GM19468 (cell line): Measurements from ENCODE around the gene ASTN2.

Experiments used
- ATAC-seq: cut with Tn5 transposase; IDR thresholded peaks from one replicate; pipeline ENCODE4 v1.9.1; 2021; ENCODE audit warnings: mild to moderate bottlenecking, moderate library complexity, moderate number of reproducible peaks; ENCODE audit not compliant: unreplicated experiment; ENCODE audit errors: extremely low read depth

ASTN2 gene

GRCh38 chr9:116736399-116737151, 678.3 kb downstream of the ASTN2 start:
- no peak for ATAC-seq

GRCh38 chr9:116733010-116733641, 681.7 kb downstream of the ASTN2 start:
- no peak for ATAC-seq

GRCh38 chr9:116726602-116727001, 688.3 kb downstream of the ASTN2 start:
- no peak for ATAC-seq

- no peak for ATAC-seq
Measured at GRCh38 chr9:116724123-116724522, 690.7 kb downstream of the ASTN2 start.

GRCh38 chr9:116721944-116722343, 692.9 kb downstream of the ASTN2 start:
- no peak for ATAC-seq

- ATAC-seq: no peak
Measured at GRCh38 chr9:116721411-116721810, 693.4 kb downstream of the ASTN2 start.

- no peak for ATAC-seq
Measured at GRCh38 chr9:116720111-116720510, 694.7 kb downstream of the ASTN2 start.

GRCh38 chr9:116718111-116718510, 696.7 kb downstream of the ASTN2 start:
- no peak for ATAC-seq

GRCh38 chr9:116717150-116717549, 697.7 kb downstream of the ASTN2 start:
- no peak for ATAC-seq

- ATAC-seq: no peak
Measured at GRCh38 chr9:116716438-116716837, 698.4 kb downstream of the ASTN2 start.

- ATAC-seq: no peak
Measured at GRCh38 chr9:116715751-116716150, 699.1 kb downstream of the ASTN2 start.

GRCh38 chr9:116713271-116713670, 701.6 kb downstream of the ASTN2 start:
- no peak for ATAC-seq

- no peak for ATAC-seq
Measured at GRCh38 chr9:116712781-116713180, 702.1 kb downstream of the ASTN2 start.

- ATAC-seq: no peak
Measured at GRCh38 chr9:116706310-116707290, 708.3 kb downstream of the ASTN2 start.

GRCh38 chr9:116705531-116705930, 709.3 kb downstream of the ASTN2 start:
- no peak for ATAC-seq

- no peak for ATAC-seq
Measured at GRCh38 chr9:116704470-116704869, 710.4 kb downstream of the ASTN2 start.

GRCh38 chr9:116703634-116704033, 711.2 kb downstream of the ASTN2 start:
- ATAC-seq: no peak

- no peak for ATAC-seq
Measured at GRCh38 chr9:116701940-116702642, 712.8 kb downstream of the ASTN2 start.

GRCh38 chr9:116700882-116701865, 713.7 kb downstream of the ASTN2 start:
- no peak for ATAC-seq
